Ishikawa (cell line): ENCODE results near the gene LAMA3.

ENCODE experiments used
- CEBPB ChIP-seq: IDR thresholded peaks from 2 replicates; pipeline ENCODE4 v1.6.1; 2012
- CREB1 ChIP-seq: IDR thresholded peaks from 2 replicates; pipeline ENCODE4 v1.6.1; 2012; ENCODE audit warnings: low read depth
- EGR1 ChIP-seq: IDR thresholded peaks from 2 replicates; pipeline ENCODE4 v1.6.1; 2012
- EP300 ChIP-seq: IDR thresholded peaks from 2 replicates; pipeline ENCODE4 v1.6.1; 2012; ENCODE audit warnings: borderline replicate concordance
- FOXM1 ChIP-seq: IDR thresholded peaks from 2 replicates; pipeline ENCODE4 v1.6.1; 2012; ENCODE audit warnings: low read depth, borderline replicate concordance
- NFIC ChIP-seq: IDR thresholded peaks from 2 replicates; pipeline ENCODE4 v1.6.1; 2012
- RAD21 ChIP-seq: IDR thresholded peaks from 2 replicates; pipeline ENCODE4 v1.6.1; 2012; ENCODE audit warnings: low read depth
- TAF1 ChIP-seq: IDR thresholded peaks from 2 replicates; pipeline ENCODE4 v1.6.1; 2012; ENCODE audit warnings: low read depth, mild to moderate bottlenecking
- TCF12 ChIP-seq: IDR thresholded peaks from 2 replicates; pipeline ENCODE4 v1.6.1; 2012; ENCODE audit warnings: low read depth
- TEAD4 ChIP-seq: IDR thresholded peaks from 2 replicates; pipeline ENCODE4 v1.6.1; 2012
- YY1 ChIP-seq: IDR thresholded peaks from 2 replicates; pipeline ENCODE4 v1.6.1; 2012; ENCODE audit warnings: low read depth
- ZBTB7A ChIP-seq: IDR thresholded peaks from 2 replicates; pipeline ENCODE4 v1.6.1; 2012; ENCODE audit warnings: low read depth
- TF ChIP-seq, protein P1 (sequence below): IDR thresholded peaks from 2 replicates; pipeline ENCODE4 v1.6.1; 2012
- TF ChIP-seq, protein P2 (sequence below): IDR thresholded peaks from 2 replicates; pipeline ENCODE4 v1.6.1; 2012
- TF ChIP-seq, protein P3 (sequence below): IDR thresholded peaks from 2 replicates; pipeline ENCODE4 v1.6.1; 2012; ENCODE audit warnings: low read depth, mild to moderate bottlenecking

LAMA3 gene

DNA sequence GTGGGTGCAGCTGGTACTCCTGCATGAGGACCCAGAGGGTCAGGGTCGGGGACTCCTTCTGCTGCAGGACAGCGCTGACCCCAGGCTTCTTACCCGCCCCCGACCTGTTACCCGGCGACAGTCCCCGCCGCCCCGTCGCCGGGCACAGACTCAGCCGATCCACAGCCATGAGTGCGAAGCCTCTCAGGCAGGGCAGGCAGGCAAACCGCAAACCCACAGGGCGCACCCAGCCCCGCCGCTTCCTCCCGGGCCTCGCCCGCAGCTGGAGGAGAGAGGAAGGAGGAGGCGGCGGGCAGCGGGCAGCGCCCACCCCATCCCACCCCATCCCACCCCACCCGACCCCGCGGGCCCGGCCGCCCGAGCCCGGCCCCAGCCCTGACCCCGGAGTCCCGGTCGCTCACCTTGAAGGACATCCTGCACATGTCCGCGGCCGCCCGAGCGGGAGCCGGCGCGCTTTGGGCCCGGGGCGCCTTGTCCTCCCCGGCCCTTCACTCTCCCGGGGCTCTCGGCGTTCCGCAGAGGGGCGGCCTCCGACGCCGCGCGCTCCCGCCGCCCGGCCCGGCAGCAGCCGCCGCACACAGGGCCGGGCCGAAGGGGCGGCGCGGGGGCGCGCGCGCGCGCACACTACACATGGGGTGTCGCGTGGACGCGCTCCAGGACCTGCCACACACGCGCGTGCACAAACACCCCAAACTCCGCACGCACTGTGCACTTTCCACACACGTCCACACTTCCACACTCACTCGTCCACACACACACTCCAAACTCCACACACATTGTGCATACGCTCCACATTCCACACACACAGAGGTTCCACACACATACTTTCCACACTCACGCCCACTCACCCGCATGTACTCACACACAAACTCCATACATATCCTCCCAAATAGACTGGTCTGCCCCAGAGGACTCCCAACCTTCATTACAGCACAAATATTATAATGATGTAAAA, 26.7 kb upstream of the LAMA3 start, which contains the start of gene ANKRD29:
ANKRD29 (minus strand) TSS at position 603 of the 955 bp plus-strand sequence; CDS start at position 422, 181 bp downstream.
- peak; percentile 63; the same call in 1 of the 2 replicates for TF ChIP-seq ZBTB7A
- no peak for TF ChIP-seq CEBPB
- TF ChIP-seq, protein P1, sequence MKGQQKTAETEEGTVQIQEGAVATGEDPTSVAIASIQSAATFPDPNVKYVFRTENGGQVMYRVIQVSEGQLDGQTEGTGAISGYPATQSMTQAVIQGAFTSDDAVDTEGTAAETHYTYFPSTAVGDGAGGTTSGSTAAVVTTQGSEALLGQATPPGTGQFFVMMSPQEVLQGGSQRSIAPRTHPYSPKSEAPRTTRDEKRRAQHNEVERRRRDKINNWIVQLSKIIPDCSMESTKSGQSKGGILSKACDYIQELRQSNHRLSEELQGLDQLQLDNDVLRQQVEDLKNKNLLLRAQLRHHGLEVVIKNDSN = no peak
- TF ChIP-seq, protein P2, sequence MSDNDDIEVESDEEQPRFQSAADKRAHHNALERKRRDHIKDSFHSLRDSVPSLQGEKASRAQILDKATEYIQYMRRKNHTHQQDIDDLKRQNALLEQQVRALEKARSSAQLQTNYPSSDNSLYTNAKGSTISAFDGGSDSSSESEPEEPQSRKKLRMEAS = peak; percentile 47
- TF ChIP-seq NFIC = no peak
- no peak for TF ChIP-seq FOXM1
- peak; percentile 45; the same call in 1 of the 2 replicates for TF ChIP-seq EGR1
- no peak for TF ChIP-seq EP300
- no peak for TF ChIP-seq YY1

DNA sequence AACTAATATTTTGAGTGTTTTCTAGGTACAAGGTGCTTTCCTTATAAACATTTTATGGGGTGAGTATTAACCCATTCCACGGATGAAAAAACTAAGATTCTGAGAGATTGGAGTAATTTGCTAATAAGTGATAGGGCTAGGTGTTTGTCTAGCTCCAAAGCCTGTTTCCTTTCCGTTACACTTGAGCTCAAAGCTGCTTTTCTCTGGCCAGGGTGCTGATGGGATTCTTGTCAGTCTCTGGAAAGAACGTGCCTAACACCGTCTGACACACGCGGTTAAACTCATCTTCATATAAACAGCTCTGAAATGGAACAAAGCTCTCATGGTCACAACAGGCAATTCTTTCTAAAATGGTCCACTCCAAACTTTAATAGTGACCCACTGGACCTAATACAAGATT, 24.6 kb upstream of the LAMA3 start:
- TF ChIP-seq, protein P3, sequence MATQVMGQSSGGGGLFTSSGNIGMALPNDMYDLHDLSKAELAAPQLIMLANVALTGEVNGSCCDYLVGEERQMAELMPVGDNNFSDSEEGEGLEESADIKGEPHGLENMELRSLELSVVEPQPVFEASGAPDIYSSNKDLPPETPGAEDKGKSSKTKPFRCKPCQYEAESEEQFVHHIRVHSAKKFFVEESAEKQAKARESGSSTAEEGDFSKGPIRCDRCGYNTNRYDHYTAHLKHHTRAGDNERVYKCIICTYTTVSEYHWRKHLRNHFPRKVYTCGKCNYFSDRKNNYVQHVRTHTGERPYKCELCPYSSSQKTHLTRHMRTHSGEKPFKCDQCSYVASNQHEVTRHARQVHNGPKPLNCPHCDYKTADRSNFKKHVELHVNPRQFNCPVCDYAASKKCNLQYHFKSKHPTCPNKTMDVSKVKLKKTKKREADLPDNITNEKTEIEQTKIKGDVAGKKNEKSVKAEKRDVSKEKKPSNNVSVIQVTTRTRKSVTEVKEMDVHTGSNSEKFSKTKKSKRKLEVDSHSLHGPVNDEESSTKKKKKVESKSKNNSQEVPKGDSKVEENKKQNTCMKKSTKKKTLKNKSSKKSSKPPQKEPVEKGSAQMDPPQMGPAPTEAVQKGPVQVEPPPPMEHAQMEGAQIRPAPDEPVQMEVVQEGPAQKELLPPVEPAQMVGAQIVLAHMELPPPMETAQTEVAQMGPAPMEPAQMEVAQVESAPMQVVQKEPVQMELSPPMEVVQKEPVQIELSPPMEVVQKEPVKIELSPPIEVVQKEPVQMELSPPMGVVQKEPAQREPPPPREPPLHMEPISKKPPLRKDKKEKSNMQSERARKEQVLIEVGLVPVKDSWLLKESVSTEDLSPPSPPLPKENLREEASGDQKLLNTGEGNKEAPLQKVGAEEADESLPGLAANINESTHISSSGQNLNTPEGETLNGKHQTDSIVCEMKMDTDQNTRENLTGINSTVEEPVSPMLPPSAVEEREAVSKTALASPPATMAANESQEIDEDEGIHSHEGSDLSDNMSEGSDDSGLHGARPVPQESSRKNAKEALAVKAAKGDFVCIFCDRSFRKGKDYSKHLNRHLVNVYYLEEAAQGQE = peak; percentile 67
- no peak for TF ChIP-seq CREB1

DNA sequence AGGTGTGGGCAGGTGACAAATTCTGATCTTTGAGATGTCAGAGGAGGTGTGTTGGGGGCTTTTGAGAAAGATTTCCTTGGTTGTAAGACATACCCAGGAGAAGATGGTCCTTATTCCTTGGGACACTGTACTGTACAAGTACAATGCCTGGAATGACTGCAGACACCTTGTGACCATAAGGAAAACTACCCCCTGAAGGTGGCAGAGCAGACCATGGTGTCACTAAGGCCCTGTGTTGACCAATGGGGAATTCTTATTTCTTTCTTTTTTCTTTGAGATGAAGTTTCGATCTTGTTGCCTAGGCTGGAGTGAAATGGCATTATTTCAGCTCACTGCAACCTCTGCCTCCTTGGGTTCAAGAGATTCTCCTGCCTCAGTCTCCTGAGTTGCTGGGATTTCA, 22.1 kb upstream of the LAMA3 start:
- no peak for TF ChIP-seq TAF1
- TF ChIP-seq RAD21 = peak; percentile 50

DNA sequence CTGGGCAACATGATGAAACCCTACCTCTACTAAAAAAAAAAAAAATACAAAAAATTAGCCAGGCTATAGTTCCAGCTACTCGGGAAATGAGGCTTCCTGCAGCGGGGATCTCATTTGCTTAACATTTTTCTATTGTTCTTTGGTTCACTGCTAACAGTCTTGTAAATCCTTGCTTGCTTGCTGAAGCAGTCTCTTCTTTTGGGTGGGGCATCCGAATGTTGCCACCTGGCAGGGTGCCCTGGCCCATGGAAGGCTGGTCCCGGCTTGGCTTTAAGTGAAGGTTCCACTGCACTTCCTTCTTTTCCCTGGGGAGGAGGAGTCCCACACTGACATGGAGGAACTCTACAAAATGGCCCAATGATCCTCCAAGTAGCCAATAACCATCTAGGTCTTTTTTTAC, 20.5 kb upstream of the LAMA3 start:
- TF ChIP-seq TAF1 = no peak
- TF ChIP-seq, protein P3 = no peak
- peak; percentile 74 for TF ChIP-seq NFIC
- peak; percentile 25; the same call in 1 of the 2 replicates for TF ChIP-seq YY1
- TF ChIP-seq TCF12 = peak; percentile 52
- TF ChIP-seq TEAD4 = peak; percentile 51
- peak; percentile 21; the same call in 1 of the 2 replicates for TF ChIP-seq CEBPB

DNA sequence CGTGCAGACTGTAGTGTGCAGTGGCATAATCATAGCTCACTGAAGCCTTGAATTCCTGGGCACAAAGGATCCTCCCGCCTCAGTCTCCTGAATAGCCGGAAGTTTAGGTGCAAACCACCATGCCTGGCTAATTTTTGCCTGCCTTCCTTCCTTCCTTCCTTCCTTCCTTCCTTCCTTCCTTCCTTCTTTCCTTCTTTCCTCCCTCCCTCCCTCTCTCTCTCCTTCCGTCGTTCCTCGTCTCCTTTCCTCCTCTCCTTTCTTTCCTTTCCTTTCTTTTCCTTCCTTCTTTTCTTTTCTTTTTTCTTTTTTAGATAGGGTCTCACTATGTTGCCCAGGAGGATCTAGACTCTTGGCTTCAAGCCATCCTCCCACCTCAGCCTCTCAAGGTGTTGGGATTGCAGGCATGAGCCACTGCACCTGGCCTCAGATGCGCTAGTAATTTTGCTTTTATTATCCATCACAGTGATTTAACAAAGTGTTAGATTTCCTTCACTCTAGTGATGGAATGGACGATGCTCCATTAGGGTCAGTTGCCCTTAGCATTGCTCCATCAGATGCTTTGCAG, 20.0 kb upstream of the LAMA3 start:
- no peak for TF ChIP-seq FOXM1
- no peak for TF ChIP-seq ZBTB7A
- TF ChIP-seq EP300 = no peak
- TF ChIP-seq TEAD4 = no peak
- TF ChIP-seq RAD21 = no peak
- TF ChIP-seq YY1 = no peak
- no peak for TF ChIP-seq TCF12
- TF ChIP-seq, protein P1 = no peak

DNA sequence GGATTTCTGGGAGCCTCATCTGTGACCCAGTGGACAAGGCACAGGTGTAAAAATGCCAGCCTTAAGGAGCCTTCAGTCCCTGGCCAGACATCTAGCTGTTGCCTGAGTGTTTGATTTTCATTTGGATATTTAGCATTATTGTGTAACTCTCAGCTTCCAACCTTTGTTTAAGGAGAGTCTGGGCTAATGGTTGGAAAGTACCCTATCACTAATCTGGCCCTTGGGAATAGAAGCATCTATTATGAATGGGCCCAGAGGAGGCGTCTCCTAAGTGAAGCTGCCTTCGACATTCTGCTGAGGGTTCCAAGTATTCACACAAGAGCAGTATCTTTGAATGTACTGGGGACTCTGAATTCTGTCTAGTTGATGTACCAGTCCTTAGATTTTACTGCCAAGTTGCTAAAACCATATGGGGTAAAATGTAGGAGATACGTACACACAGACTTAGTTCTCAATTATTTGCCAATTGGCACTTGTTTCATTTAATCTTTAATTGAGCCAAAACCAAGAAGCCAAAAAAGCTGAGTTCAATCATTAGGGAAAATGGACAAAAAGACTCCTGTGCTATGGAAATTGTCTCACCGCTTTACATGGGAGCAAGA, 19.3 kb upstream of the LAMA3 start:
- TF ChIP-seq CREB1 (no peak), TAF1 (no peak), EP300 (no peak), CEBPB (no peak), RAD21 (no peak), EGR1 (no peak), TCF12 (no peak), YY1 (no peak), NFIC (no peak), ZBTB7A (no peak), TEAD4 (no peak), FOXM1 (no peak)
- TF ChIP-seq, protein P2 = no peak
- TF ChIP-seq, protein P3 = no peak
- TF ChIP-seq, protein P1 = no peak
